HG02884 (cell line): ENCODE data around the gene GGNBP2.
"Not testable (repeated sequence)": the region's sequence is repeated elsewhere in the genome, so short reads cannot be mapped to it uniquely, and the experiment has no call there.

Source experiments
- ATAC-seq: cut with Tn5 transposase; IDR thresholded peaks from one replicate; pipeline ENCODE4 v1.9.1; 2021; ENCODE audit warnings: mild to moderate bottlenecking, moderate library complexity; ENCODE audit not compliant: unreplicated experiment

The GGNBP2 gene

DNA sequence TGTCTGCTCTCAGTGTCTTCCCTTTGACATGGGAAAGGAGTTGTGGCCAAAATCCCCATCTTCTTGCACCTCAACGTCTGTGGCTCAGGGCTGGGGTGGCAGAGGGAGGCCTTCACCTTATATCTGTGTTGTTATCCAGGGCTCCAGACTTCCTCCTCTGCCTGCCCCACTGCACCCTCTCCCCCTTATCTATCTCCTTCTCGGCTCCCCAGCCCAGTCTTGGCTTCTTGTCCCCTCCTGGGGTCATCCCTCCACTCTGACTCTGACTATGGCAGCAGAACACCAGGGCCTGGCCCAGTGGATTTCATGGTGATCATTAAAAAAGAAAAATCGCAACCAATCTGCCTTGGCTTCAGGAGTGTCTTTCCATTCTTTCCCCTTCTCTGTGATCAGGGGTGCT, 55.7 kb downstream of the GGNBP2 start:
- ATAC-seq, result no peak

DNA sequence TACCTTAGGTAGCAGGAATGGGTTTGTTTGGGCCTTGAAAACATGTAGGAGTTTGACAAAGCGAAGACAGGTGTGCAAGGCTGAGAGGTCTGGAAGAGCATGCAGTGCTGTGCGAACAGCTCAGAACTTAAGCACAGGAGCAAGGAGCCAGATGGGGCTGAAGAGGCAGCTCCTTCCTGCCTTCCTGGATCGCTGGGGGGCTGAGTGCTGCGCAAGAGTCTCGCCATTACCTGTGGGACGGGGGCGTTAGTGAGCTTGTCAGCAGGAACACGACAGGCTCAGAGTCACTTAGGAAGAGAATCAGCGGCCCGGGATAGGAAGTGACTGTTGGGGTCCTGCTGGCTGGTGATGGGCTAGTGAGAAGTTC, 56.2 kb downstream of the GGNBP2 start:
- ATAC-seq, result no peak

DNA sequence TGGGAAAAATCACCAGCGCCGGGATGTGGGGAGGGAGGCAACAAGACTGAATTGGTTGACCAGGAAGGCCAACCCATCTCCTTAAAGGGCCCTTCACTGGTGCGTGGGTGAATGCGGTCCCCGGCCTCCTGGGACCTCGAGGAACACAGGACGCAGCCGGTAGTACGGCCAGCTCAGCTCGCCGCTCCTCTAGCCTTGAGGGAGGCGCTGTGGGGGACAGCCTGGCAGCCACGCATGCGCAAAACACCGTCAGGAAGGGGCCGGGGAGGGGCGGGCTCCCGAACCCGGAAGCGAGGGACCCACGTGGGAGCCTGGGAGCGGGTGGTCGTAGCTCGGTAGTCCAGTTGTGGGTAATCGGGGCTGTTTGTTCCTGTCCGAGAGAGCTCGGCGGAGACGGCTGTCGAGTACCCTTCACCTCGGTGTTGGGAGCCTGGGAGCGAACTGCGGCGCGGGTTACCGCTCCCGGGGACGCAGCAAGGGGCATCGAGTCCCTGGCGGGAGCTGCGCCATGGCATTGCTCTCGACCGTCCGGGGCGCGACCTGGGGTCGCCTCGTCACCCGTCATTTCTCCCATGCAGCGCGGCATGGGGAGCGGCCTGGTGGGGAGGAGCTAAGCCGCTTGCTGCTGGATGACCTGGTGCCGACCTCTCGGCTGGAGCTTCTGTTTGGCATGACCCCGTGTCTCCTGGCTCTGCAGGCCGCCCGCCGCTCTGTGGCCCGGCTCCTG, 56.7 kb downstream of the GGNBP2 start, which contains the start of gene MRM1:
TSS of gene MRM1 (plus strand) at position 281 of the 727 bp plus-strand sequence. CDS start at position 509, 228 bp downstream.
- ATAC-seq, result no peak

DNA sequence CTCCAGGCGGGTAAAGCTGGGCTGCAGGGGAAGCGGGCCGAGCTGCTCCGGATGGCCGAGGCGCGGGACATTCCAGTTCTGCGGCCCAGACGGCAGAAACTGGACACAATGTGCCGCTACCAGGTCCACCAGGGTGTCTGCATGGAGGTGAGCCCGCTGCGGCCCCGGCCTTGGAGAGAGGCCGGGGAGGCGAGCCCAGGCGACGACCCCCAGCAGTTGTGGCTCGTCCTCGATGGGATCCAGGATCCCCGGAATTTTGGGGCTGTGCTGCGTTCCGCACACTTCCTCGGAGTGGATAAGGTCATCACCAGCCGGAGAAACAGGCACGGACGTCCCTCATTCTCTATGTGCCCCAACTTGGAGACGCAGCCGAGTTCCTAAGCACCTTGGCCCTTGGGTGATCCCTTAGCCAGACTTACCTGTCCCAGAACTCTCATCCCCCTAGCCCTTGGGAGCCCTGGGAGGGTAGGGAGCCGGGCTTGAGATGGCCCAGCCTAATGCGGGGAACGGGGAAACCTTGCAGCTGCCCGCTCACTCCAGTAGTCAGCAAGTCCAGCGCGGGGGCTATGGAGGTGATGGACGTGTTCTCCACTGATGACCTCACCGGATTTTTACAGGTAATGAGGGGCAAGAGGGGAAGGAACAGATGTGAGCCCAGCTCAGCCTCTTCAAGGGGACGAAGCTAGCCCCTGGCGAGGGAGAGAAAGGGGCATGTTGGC, 57.5 kb downstream of the GGNBP2 start:
- ATAC-seq, result no peak

DNA sequence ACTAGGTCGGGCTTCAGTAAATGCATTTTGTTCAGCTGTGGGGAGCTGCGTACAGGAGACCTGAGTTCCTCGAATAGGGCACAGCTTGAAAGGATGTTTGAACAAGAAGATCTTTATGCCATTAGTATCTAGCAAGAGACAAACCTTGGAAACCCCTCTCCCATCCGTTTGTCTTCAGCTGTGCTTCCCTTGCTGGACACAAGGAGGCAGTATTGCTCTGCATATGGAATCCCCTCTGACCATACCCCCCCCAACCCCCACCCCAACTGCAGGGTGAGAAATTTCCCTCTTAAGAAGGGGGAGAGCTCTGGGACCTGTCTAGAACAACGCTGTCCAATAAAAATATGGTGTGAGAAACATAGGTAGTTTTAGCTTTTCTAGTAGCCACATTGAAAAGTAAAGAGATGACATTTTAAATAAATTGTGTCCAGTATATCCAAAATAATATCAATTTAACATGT, 58.2 kb downstream of the GGNBP2 start:
- no peak for ATAC-seq

DNA sequence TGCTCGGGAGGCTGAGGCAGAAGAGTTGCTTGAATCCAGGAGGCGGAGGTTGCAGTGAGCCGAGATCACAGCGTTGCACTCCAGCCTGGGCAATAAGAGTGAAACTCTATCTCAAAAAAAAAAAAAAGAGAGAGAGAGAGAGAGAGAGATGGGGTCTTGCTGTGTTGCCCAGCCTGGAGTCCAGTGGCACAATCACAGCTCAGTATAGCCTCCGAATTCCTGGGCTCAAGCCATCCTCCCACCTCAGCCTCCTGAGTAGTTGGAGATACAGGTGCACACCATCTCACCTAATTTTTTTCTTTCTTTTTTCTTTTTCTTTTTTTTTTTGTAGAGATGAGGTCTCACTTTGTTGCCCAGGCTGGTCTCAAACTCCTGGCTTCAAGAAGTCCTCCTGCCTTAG, 60.3 kb downstream of the GGNBP2 start:
- not testable (repeated sequence) for ATAC-seq

DNA sequence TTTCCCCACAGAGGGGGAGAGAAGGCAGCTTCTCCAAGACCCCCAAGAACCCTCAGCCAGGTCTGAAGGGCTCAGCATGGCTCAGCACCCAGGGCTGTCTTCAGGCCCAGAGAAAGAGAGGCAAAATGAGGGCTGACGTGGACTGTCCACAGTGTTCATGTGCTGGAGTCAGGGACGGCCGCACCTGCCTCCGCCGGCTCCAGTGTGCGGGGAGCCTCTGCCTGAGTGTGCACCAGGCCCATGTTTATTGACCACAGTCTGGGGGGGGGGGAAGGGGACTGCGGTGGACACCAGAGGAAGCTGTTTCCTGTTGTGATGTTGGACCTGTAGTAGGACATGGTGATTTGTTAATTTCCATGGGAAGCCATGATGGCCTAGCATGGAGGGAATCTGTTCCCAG, 63.6 kb downstream of the GGNBP2 start:
- no peak for ATAC-seq

DNA sequence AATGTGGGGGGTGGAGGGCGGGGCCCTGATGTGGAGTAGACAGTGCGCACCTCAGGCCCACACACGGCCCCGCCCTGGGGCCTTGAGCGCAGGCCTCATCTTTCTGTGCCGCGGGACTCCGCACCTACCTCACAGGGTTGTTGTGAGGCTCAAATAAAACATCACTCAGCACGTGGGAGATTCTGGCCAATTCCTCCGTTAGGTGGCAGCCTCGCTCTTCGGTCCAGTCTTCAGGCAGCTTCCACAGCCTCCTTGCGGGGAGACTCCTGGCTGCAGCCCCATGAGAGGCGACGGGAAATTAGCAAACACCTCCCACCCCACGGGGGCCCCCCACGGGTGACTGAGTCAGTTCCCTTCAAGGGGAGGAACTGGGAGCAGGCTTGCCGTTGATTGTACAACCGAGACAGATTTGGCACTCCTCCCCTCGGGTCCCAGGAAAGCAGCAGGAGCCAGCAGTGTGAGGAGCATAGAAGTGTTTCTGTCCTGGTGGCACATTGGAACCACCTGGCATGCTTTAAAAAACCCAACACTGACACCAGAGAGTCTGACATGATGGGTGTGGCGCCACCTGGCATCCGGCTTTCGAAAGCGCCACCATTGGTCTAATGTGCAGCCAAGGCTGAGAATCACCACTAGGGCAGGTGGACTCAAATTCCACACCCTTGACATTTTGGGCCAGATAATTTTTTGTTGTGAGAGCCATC, 64.2 kb downstream of the GGNBP2 start:
- ATAC-seq, result no peak

DNA sequence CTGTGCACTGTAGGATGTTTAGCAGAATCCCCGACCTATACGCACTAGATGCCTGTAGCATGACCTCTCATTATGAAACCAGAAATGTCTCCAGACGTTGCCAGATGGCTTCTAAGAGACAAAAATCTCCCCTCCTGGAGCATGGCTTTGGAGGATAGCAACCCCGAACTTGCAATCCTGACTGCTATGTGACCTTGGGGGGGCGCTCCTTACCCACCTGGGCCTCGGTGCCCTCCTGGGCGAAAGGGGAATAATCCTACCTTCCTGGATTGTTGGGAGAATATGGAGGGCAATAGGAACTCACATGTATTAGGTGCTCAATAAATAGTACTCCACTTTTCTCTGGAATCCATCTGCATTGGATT, 64.8 kb downstream of the GGNBP2 start:
- no peak for ATAC-seq

DNA sequence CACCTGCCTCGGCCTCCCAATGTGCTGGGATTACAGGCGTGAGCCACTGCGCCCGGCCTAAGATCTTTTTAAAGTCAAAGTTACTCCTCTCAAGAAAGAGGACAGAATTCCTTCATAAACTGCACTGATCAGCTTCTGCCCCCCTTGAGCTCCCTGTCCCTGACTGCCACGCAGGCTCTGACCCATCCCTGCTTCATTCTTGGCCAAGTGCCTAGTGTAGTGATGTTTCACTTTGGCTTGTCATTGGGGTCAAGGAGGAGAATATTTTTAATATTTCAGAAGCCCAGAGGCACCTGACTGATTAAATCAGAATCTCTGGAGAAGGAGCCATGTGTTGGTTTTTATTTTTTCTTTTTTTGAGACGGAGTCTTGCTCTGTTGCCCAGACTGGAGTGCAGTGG, 65.8 kb downstream of the GGNBP2 start:
- ATAC-seq, result no peak

DNA sequence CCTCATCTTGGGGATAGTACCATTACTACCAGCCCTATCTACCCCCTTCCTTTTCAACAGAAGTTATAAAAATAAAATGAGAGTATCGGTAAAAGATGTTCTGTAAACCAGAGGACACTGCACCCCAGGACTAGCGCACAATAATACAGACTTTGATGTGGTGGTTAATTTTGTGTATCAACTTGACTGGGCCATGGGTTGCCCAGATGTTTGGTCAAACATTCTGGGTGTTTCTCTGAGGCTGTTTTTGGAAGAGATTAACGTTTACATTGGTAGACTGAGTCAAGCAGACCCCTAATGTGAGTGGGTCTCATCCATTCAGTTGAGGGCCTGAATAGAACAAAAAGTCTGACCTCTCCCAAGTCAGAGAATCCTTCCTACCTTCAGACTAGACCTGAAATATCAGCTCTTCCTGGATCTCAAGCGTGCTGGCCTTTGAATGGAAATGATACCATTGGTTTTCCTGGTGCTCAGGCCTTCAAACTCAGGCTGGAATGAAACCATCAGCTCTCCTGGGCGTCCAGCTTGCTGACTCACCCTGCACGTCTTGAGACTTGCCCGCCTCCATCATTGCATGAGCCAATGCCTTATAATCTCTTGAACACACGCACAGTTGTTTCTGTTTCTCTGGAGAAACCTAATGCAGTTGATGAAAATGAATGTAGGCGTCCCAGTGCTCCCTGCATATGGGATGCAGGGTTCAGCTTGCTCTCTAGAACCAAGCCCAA, 66.8 kb downstream of the GGNBP2 start:
- no peak for ATAC-seq

DNA sequence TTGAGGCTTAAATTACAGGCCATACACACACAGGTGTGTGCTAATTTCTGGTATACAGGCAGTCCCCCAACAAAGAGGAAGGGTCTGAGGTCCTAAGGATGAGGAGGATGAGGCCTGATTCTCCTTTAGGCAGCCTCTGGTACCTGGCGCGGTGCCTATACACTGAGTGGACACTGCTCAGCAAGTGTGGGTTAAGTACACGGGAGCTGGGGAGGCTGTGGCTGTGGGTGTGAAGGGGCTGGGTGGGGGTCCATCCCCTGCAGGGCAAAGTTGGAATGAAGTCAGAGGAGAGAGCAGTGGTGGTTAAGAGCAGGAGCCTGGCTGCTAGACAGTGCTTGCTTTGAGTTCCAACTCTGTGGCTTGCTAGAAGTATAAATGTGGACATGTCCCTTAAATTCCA, 67.6 kb downstream of the GGNBP2 start:
- no peak for ATAC-seq

DNA sequence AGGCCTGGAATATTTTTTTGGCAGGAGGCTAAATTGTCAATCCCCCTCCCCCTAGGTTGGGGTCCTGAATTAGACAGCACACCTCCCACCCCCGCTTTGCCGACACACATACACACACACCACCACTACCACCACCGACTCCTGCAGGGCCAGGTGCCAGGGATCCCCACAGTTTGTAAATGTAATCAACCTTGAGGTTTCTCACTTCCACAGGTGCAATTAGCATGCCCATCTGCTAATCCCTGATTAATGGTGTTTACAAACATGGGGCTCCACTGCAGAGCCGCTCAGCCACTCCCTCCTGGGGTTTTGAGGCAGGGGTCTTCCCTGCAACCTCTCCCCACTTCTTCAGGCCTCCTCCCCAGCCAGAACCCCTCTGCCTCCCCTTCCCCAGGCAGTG, 68.4 kb downstream of the GGNBP2 start:
- ATAC-seq, result no peak

DNA sequence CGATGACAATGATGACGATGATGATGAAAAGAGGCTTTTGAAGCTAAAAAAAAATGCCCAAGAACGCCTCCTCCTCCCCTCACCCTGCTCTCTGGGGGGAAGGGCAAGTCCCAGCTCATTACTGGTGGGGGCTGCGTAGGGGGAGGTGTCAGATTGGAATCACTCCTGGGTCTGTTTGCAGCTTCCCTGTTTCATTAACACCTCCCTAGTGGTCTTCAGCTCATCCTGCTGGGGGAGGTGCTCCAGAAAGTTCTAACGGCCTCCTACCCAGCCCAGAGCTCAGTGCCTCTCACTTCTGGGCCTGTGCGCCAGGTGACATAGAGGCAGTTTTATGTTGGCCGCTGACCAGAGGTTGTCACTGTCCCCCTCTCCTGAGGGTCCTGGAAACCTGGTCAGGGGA, 69.4 kb downstream of the GGNBP2 start:
- ATAC-seq, result no peak

DNA sequence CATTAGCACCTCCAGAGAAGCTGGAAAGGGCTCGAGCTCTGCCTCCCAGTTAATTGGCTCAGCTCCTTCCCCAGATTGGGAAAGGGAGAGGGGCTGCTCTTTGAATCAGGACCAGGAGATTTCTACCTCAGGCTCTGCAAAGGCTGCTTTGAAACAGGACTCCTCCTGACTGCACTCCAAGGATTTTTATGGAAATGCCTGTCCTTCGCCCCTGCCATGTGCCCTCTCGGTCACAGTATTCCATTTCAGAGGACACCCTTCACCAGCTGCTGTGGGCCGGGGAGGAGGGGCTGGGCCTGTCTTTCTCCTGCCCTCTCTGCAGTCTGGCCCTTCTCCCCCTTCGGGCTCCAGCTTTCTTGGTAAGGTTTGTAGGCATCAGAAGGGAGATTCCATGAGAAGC, 70.2 kb downstream of the GGNBP2 start:
- ATAC-seq, result no peak

DNA sequence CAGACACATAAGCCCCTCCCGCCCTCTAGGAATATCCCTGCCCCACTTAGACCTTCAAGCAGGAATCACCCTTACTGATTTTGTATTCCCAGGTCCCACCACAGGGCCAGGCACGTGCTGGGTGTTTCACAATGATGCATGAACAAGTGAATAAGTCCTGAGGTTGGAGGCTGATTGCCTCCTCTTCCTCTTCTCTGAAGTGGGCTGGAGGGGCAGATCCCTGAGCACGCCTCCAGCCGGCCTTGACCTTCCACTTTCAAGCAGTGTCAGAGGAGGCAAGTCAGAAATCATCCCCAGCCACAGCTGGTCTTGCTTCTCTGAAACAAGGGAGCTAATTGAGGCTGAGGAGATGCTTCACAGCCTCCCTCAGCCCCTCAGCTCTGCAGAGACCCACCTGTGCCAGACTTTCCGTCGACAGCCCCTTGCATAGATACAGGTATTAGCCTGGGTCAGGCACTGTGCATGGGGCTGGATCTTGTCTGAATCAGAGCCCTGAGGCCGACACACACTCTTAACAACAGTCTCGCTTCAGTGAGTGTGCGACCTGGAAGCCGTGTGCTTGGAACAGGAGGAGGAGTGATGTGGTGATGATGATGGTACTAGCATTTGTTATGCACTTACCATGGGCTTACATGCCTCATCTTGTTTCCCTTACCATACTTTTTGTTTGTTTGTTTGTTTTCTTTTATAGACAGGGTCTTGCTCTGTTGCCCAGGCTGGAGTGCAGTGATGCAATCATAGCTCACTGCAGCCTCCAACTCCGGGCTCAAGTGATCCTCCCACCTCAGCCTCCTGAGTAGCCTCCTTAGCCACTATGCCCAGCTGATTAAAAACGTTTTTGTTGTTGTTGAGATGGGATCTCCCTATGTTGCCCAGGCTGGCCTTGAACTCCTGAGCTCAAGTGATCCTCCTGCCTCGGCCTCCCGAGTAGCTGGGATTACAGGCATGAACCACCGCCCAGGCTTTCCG, 71.6 kb downstream of the GGNBP2 start:
- no peak for ATAC-seq

DNA sequence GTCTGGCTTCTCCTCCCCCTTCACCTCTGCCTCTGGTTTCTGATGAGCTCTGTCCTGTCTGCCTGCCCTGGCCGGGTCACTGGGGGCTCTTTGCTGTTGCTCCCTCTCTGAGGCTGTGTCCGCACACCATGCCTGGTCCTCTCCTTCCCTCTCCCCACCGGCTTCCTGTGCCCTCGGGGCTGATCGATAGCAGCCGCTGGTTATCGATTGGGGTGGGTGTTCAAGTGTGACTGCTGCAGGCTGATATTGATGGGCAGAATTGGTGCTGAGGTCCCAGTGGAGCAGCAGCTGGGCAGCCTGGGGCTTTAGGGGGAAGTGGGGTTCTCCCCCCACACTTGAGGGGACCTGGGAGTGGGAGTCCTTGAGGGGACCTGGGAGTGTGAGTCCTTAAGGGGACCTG, 73.1 kb downstream of the GGNBP2 start:
- no peak for ATAC-seq

DNA sequence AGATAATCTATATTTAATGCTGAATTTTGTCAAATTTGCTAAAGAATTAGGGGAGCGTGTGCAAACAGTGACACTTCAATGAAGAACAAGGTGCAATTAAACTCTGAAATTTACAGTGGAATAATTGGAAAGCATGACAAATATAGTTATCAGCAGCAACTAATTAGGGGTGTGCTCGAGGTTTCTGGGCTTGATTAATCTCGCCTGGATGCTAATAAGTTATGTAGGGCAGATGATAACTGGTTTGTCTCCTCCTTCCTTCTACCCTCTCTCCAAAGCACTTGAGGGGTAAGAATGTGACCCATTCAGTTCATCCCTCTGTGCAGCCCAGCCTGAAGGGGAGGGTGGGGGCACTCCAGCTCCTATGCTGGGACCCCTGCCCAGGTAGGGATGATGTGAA, 78.6 kb downstream of the GGNBP2 start:
- no peak for ATAC-seq

DNA sequence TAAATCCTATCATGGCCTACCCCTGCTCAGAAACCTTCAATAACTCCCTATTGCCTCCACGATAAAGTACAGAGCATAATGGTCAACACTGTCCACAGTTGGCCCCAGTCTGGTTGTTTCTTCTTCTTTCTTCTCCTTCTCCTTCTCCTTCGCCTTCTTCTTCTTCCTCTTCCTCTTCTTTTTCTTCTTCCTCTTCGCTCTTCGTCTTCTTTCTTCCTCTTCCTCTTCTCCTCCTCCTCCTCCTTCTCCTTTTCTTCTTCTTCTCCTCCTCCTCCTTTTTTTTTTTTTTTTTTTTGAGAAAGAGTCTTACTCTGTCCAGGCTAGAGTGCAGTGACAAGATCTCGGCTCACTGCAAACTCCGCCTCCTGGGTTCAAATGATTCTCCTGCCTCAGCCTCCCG, 80.5 kb downstream of the GGNBP2 start:
- no peak for ATAC-seq

DNA sequence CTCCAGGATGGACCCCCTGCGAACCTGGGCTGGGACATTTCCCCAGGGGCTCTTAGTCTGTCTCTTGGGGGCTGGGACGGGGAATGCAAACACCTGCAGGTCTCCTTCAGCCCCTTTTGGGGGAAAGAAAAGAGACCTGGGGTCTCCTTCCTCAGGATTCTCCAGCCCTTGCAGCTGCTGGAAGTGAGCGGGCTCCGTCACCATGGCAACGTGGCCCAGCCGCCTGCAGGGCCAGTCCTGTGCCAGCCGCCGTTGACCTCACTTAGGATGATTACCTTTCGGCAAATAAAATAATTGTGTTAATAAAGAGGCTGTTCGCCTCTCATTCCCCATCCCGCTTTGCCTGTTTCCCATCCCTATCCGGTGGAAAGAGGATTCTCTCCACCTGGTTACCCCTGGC, 82.4 kb downstream of the GGNBP2 start:
- ATAC-seq, result no peak
